Measurements from ENCODE around the gene CNTRL.
A peak's percentile ranks its signal among the peaks of the same experiment; 100 is the strongest.
"Not testable (repeated sequence)": the region's sequence is repeated elsewhere in the genome, so short reads cannot be mapped to it uniquely, and the experiment has no call there.

CNTRL gene

GRCh38 chr9:121074370-121075250 is at the start of gene CNTRL:
Gene CNTRL, plus strand, starts transcription at chr9:121074955. Its CDS starts 13,372 bp downstream, at chr9:121088327.
- DNase-seq, result peak; percentile 78 to 93

GRCh38 chr9:121026260-121026691 is 48.5 kb upstream of the CNTRL start:
- DNase-seq, result no peak

DNA sequence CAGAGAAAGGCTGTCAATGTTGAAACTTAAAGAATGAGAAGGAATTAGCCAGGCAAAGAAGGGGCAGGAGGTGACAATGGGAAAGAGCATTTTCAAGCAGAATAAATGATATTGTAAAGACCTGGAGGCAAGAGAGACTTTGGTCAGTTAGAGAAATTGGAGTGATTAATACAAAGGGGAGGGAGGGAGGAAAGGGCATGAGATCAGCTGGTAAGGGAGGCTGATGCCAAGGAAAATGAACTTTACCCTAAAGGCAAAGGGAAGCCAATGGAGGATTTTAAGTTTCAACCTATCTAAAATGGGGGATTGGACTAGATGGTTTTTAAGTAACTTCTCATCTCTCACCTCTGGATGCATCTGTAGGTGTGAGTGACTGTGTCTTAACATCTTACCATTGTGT is 48.0 kb upstream of the CNTRL start:
- DNase-seq, result no peak

GRCh38 chr9:121028285-121028684 is 46.5 kb upstream of the CNTRL start:
- not testable (repeated sequence) for DNase-seq

- DNase-seq, result no peak
Observed at GRCh38 chr9:121029469-121029868, 45.3 kb upstream of the CNTRL start.

DNA sequence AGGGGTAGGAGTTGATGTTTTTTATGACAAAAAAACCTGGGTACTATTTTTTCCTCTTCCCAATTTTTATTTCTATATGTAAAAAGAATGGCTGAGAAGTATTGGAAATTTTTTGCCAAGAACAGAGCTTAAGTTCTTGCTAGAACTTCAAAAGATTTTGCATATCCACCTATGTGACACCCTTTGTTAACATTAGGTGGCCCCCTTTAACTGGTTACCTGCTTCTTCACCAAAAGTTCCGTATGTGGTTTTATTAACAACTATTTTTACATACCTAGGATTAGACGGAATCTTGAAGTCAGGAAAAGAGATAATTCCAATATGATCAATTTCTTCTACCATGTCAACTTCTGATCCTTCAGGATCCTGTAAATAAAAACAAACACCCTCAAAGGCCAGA is 40.2 kb upstream of the CNTRL start:
- no peak for DNase-seq

- DNase-seq, result not testable (repeated sequence)
Observed at GRCh38 chr9:121035717-121036116, 39.0 kb upstream of the CNTRL start.

GRCh38 chr9:121038362-121038761 is 36.4 kb upstream of the CNTRL start:
- no peak for DNase-seq

- DNase-seq, result peak in 1 of 2 experiments; percentile 22
Observed at GRCh38 chr9:121038804-121039203, 36.0 kb upstream of the CNTRL start.

DNA sequence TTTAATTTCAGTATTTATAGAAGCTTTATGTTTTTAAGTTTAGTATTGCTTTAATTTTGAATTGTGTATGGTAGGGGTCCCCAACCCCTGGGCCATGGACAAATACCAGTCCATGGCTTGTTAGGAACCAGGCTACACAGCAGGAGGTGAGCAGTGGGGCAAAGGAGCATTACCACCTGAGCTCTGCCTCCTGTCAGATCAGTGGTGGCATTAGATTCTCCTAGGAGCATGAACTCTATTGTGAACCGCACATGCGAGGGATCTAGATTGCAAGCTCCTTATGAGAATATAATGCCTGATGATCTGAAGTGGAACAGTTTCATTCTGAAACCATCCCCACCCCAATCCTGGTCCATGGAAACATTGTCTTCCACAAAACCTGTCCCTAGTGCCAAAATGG is 26.6 kb upstream of the CNTRL start:
- no peak for DNase-seq

GRCh38 chr9:121048618-121049017 is 26.1 kb upstream of the CNTRL start:
- no peak for DNase-seq

DNA sequence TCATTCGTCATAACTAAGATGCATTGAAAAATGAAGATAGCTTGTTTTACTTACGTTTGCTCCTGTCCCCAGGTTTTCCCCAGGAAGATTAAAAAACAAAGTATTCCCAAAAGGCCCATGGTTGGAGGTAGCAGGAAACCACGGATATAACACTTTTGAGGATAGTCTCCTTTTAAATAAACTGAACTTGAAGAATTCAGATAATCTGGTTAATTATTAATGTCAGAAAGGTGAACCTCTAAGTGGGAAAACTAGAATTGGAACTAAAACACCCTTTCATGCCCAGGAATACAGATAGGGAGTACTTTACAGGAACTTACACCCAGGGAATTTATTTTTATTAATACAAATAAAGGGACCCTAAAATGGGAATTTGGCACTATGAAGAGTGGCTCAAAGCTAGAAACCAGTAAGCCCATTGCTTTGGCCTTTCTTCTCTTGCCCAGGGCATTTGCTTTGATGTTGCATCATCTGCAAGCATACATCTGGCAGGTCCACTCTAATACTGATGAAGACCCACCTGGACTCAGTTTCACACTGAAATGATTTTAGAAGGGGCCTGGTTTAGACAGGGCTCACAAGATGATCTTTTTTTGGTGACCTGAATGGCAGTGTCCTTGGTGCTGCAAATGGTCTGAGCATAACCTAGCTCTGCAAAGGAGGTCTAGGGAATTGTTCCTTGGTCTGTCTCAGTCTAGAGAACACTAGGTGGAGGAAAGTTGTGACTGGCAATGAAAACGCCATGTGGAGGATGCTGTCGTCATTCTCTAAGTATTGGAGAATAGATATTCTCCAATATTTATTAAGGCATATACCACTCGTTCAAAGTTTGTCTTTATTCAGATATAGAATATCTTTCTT is 24.4 kb upstream of the CNTRL start, which contains the start of gene C5:
C5 (minus strand) TSS at position 148 of the 861 bp plus-strand sequence; CDS start at position 119, 29 bp downstream.
- no peak for DNase-seq

DNA sequence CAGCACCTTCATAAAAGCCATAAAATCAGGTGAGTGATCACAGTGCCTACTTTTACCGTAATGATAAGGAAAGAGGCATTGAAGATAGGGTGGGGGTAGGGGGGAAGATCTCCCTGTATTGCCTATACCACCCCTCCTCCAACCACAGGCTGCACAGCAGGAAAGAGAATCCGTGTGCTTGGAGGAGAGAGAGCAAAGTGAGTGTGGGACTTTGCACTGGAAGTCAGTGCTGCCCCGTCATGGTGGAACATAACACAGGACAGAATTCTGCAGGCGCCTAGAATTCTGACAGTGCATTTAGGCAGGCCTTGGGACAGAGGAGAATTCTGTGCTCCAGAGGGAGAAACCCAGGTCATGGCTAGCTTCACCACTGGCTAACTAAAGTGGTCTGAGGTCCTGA is 21.2 kb upstream of the CNTRL start:
- no peak for DNase-seq

DNA sequence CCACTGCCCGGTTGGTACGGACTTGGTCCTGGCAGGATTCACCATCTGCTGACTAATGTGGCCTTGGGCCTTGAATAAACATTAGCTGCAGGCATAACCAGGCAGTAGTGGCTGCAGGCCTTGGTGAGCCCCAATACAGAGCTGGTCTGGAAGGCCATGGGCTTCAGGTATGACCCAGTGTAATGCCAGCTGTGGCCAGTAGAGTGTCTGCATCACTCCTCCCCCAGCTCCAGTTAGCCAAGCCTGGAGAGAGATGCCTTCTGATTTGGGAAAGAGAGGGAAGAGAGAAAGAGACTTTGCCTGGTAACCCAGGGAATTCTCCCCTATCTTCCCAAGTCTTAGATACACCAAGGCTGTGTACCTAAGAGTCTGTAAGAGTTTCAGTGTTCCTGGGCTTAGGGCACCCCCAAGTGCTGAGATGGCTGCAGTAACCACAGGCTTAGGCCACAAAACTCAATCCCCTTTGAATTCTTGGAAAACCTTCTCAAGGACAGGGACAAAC is 19.1 kb upstream of the CNTRL start:
- no peak for DNase-seq

DNA sequence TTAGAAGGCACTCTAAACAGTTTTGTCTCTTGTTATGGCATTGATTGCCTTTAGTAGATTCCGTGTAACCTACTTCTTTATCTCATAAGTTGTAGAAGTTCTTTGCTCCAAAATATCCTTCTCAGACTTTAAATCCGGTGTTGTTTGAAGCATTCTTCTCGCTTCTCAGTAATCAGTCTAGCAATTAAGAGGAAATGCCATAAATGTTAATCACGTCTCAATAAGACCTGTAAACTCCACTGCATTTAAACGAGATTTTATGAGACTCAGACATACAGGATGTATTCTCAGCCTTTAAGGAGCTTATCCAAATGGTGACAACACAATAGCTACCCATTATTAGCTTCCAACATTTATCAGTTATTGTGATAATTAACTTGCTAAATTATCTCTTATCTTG is 16.9 kb upstream of the CNTRL start:
- no peak for DNase-seq

DNA sequence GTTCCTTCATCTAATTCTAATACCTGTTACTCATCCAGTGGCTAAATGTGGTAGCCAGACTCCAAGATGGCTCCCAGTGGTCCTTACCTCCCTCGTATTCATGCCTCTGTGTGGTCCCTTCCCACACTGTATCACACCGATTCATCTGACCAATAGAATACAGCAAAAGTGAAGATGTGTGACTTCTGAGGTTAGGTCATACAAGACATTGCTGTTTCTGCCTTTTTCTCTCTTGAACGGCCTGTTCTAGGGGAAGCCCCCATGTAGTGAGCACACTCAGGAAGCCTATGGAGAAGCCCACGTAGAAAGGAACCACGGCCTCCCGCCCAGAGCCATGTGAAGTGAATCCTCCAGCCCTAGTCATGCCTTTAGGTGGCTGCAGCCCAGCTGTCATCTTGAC is 15.2 kb upstream of the CNTRL start:
- DNase-seq, result no peak

- DNase-seq, result peak; percentile 90 to 98
Observed at GRCh38 chr9:121059998-121060636, 14.6 kb upstream of the CNTRL start.

DNA sequence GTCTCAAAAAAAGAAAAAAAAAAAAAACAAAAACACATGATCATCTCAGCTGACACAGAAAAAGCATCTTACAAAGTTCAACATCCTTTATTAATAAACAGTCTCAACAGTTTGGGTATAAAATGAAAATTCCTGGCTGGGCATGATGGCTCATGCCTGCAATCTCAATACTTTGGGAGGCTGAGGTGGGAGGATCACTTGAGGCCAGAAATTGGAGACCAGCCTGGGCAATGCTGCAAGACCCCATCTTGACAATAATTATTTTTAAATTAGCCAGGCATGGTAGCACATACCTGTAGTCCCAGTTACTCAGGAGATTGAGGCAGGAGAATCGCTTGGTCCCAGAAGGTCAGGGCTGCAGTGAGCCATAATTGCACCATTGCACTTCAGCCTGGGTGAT is 7.9 kb upstream of the CNTRL start:
- no peak for DNase-seq

GRCh38 chr9:121067640-121068039 is 7.1 kb upstream of the CNTRL start:
- DNase-seq, result no peak

GRCh38 chr9:121069396-121069795 is 5.4 kb upstream of the CNTRL start:
- DNase-seq, result no peak

DNA sequence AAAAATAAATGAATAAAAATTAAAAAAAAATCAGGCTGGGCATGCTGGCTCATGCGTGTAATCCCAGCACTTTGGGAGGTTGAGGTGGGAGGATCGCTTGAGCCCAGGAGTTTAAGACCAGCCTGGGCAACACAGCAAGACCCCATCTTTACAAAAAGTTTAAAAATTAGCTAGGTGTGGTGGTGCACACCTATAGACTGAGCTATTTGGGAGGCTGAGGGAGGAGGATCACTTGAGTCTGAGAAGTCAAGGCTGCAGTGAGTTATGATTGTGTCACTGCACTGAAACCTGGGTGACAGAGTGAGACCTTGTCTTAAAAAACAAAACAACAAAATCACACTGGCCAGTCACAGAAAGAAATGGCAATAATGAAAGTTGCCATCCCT is 3.4 kb upstream of the CNTRL start:
- DNase-seq, result no peak

GRCh38 chr9:121071756-121072421 is 2.9 kb upstream of the CNTRL start:
- DNase-seq, result peak; percentile 17 to 47
